ENCODE data around the gene TYK2. TPM values are rescaled to one million over a fixed set of nuclear protein-coding genes. Genes with fewer than 3 reads are reported as not detected.
"Not testable (repeated sequence)": the region's sequence is repeated elsewhere in the genome, so short reads cannot be mapped to it uniquely, and the experiment has no call there.

TYK2 gene
- total and polyA plus RNA-seq, 2 of the 4 experiments (the other 2 are of a cell fraction): 40.9 to 97.9 TPM

DNA sequence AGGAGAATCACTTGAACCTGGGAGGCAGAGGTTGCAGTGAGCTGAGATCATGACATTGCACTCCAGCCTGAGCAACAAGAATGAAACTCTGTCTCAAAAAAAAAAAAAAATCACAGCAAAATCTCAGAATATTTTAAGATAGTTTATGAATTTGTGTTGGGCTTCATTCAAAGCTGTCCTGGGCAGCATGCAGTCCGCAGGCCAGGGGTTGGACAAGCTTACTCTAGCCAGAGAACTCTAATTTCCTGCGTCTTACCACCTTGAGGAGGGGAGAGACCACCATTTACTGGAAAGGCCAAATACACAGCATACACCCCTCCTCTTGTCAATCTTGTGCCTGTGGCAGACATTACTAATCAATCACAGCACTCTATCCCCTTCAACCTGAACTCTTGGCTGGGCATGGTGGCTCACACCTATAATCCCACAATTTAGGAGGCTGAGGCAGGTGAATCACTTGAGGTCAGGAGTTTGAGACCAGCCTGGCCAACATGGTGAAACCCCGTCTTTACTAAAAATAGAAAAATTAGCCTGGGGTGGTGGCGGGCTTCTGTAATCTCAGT, 13.3 kb downstream of the TYK2 start:
- H2AFZ ChIP-seq (replicated peaks; ENCODE audit: low read length, poor library complexity); H2AK9ac ChIP-seq (replicated peaks; ENCODE audit: low read depth, low read length, poor library complexity); H3K4ac ChIP-seq (ENCODE audit: low read depth, low read length); H3K4me2 ChIP-seq (ENCODE audit: low read depth, low read length); H2BK5ac ChIP-seq (ENCODE audit: low read depth, low read length, poor library complexity, severe bottlenecking); H4K8ac ChIP-seq (ENCODE audit: low read depth in 2 of 2, low read length in 2 of 2); H3K23ac ChIP-seq (ENCODE audit: low read depth, low read length); H3K27me3 ChIP-seq (ENCODE audit: control insufficient read depth, insufficient read depth, low read length); BruUV-seq (replicated peaks); H2AK5ac ChIP-seq (ENCODE audit: low read depth, low read length); H4K20me1 ChIP-seq (ENCODE audit: insufficient read depth, low read length); H3K18ac ChIP-seq (ENCODE audit: low read depth, low read length); H3K14ac ChIP-seq (replicated peaks; ENCODE audit: low read depth, low read length); H3K9me1 ChIP-seq (ENCODE audit: insufficient read depth, low read length); H3K4me1 ChIP-seq (ENCODE audit: control insufficient read depth, insufficient read depth, low read length); CTCF ChIA-PET; H4K91ac ChIP-seq (ENCODE audit: insufficient read depth, low read depth, low read length); H3K9ac ChIP-seq (ENCODE audit: low read depth, low read length); H3K56ac ChIP-seq (ENCODE audit: extremely low read depth, insufficient read depth, low read length); DNase-seq; intact Hi-C loops (cut with micrococcal nuclease); H4K5ac ChIP-seq (ENCODE audit: low read depth, low read length); ATAC-seq (ENCODE audit: low read depth); H2BK15ac ChIP-seq (ENCODE audit: low read depth, low read length); H3K27ac ChIP-seq (ENCODE audit: insufficient read depth, low read length); H3K4me3 ChIP-seq (ENCODE audit: insufficient read depth, low read depth, low read length); H2BK120ac ChIP-seq (ENCODE audit: low read depth, low read length); H3K9me3 ChIP-seq (ENCODE audit: control insufficient read depth, insufficient read depth, low read length); H2BK20ac ChIP-seq (ENCODE audit: low read depth, low read length); dilution Hi-C loops (cut with HindIII; ENCODE audit: low sequenced_read_pairs, unreplicated experiment); in situ Hi-C loops (cut with MboI; ENCODE audit: low sequenced_read_pairs): not testable (repeated sequence)
- Histone ChIP-seq H3K36me3 (ENCODE audit: control insufficient read depth, insufficient read depth, low read length) (peaks cover 67% of the 10 kb centered on the region), H3K79me1 (ENCODE audit: low read depth in 1 of 2, low read length in 2 of 2) (peaks cover 0 to 13% of the 10 kb centered on the region in 2 experiments; a peak in 1 of 4 replicates)
- WGBS, 2 experiments (ENCODE audit: extremely low coverage in 2 of 2, insufficient read length in 1 of 2): no CpG with 5 or more reads among the region's 4 CpGs
- POLR2A ChIA-PET (ENCODE audit: unreplicated experiment): interaction anchor here (0.8 kb wide), 1 partner anchor 16 kb away, joined by 3 read pairs; no protein-coding TSS in a partner anchor

Measured in IMR-90 (cell line).